ENCODE results near the gene MAMLD1.

DNA sequence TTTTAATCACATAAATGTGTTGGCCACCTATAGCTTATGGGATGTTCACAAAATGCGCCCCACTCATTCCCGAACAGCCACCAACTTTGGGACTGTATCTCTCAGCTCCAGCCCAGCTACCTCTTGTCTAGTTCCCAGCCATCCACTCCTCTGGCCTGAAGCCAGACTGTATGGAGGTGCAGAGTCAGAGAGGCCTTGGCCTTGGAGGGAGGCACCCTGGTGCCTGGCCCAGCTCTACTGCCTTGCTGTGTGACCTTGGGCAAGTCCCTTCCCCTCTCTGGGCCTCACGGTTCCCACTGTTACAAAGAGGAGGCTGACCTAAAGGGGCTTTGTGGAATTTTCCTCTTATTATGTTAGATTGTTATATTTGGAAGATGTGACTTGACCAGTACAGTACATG, 13.9 kb downstream of the MAMLD1 start:
- TF ChIP-seq KAT7 (CRISPR knock-in tag; IDR thresholded peaks at IDR 0.05; ENCODE audit: borderline replicate concordance): no peak
- TF ChIP-seq, protein P1, sequence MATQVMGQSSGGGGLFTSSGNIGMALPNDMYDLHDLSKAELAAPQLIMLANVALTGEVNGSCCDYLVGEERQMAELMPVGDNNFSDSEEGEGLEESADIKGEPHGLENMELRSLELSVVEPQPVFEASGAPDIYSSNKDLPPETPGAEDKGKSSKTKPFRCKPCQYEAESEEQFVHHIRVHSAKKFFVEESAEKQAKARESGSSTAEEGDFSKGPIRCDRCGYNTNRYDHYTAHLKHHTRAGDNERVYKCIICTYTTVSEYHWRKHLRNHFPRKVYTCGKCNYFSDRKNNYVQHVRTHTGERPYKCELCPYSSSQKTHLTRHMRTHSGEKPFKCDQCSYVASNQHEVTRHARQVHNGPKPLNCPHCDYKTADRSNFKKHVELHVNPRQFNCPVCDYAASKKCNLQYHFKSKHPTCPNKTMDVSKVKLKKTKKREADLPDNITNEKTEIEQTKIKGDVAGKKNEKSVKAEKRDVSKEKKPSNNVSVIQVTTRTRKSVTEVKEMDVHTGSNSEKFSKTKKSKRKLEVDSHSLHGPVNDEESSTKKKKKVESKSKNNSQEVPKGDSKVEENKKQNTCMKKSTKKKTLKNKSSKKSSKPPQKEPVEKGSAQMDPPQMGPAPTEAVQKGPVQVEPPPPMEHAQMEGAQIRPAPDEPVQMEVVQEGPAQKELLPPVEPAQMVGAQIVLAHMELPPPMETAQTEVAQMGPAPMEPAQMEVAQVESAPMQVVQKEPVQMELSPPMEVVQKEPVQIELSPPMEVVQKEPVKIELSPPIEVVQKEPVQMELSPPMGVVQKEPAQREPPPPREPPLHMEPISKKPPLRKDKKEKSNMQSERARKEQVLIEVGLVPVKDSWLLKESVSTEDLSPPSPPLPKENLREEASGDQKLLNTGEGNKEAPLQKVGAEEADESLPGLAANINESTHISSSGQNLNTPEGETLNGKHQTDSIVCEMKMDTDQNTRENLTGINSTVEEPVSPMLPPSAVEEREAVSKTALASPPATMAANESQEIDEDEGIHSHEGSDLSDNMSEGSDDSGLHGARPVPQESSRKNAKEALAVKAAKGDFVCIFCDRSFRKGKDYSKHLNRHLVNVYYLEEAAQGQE (IDR thresholded peaks at IDR 0.05; ENCODE audit: borderline replicate concordance): no peak
- TF ChIP-seq, protein P1 (CRISPR knock-in tag; IDR thresholded peaks at IDR 0.05; ENCODE audit: low read depth): no peak
- no peak for TF ChIP-seq ZFP1 (CRISPR knock-in tag; IDR thresholded peaks at IDR 0.05)
- TF ChIP-seq ZZZ3 (IDR thresholded peaks at IDR 0.05): no peak
- no peak for TF ChIP-seq POLR2A (conservative IDR thresholded peaks at IDR 0.05)
- TF ChIP-seq, protein P2, sequence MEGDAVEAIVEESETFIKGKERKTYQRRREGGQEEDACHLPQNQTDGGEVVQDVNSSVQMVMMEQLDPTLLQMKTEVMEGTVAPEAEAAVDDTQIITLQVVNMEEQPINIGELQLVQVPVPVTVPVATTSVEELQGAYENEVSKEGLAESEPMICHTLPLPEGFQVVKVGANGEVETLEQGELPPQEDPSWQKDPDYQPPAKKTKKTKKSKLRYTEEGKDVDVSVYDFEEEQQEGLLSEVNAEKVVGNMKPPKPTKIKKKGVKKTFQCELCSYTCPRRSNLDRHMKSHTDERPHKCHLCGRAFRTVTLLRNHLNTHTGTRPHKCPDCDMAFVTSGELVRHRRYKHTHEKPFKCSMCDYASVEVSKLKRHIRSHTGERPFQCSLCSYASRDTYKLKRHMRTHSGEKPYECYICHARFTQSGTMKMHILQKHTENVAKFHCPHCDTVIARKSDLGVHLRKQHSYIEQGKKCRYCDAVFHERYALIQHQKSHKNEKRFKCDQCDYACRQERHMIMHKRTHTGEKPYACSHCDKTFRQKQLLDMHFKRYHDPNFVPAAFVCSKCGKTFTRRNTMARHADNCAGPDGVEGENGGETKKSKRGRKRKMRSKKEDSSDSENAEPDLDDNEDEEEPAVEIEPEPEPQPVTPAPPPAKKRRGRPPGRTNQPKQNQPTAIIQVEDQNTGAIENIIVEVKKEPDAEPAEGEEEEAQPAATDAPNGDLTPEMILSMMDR (IDR thresholded peaks at IDR 0.05 in 2 of 3, conservative IDR thresholded peaks at IDR 0.05 in 1 of 3; ENCODE audit: insufficient read depth in 2 of 3, low read depth in 1 of 3, low read length in 3 of 3): no peak
- no peak for TF ChIP-seq JUN (IDR thresholded peaks at IDR 0.05; ENCODE audit: borderline replicate concordance, low read depth, low read length)
- TF ChIP-seq JUN (CRISPR knock-in tag; IDR thresholded peaks at IDR 0.05; ENCODE audit: borderline replicate concordance): no peak
- no peak for TF ChIP-seq JUND (IDR thresholded peaks at IDR 0.05; ENCODE audit: borderline replicate concordance, low read depth, low read length)
- TF ChIP-seq JUND (tag; IDR thresholded peaks at IDR 0.05; ENCODE audit: borderline replicate concordance, low read depth, low read length): no peak
- no peak for TF ChIP-seq U2AF2 (optimal IDR thresholded peaks at IDR 0.05; ENCODE audit: low read depth, low read length)
- TF ChIP-seq ZNF12 (CRISPR knock-in tag; IDR thresholded peaks at IDR 0.05): no peak
- TF ChIP-seq, protein P3, sequence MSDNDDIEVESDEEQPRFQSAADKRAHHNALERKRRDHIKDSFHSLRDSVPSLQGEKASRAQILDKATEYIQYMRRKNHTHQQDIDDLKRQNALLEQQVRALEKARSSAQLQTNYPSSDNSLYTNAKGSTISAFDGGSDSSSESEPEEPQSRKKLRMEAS (CRISPR knock-in tag; IDR thresholded peaks at IDR 0.05): no peak

Data from K562 (cell line).